OCI-M2 (cell line): Measurements from ENCODE around the gene NPHP4.

ENCODE experiments used
- DNase-seq: peaks from one replicate; lab custom pipeline; 2025; ENCODE audit not compliant: unreplicated experiment; lab: John Stamatoyannopoulos, UW

NPHP4 gene

DNA sequence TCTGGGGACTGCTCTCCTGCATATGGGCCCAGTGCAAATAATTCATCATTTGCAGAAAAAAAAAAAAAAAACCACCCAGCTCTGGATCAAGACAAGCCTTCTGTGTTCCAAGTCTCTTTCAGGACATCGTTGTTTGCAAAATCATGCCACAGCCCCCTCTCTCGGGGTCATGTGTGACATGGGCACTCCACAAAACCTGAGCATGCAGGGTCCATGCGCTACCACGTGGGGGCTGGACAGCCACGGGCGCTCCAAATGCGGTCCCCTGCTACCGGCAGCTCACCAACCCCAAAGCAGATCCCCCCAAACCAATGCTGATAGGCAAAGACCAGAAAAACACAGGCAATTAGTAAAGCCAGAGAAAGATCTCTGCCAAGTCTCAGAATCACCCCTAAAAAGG is 17.6 kb downstream of the NPHP4 start:
- DNase-seq, result no peak

DNA sequence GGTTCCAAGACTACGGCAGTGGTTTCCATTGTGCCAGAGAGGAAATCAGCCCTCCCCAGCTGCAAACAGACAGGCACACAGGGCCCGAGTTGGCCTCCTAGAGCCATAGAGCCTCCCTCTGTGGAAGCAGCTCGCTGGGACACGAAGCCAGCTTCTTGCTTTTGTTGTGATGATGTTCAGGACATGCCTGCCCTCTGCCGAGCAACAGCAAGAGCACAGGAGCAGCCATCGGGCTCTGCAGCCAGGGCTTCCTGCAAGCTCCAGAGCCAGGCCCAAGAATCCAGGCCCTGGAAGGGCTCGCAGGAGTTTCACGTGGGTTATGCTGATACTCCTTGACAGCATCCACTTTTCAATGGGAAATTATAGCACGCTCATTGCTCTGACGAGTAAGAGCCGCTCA is 18.5 kb downstream of the NPHP4 start:
- no peak for DNase-seq

DNA sequence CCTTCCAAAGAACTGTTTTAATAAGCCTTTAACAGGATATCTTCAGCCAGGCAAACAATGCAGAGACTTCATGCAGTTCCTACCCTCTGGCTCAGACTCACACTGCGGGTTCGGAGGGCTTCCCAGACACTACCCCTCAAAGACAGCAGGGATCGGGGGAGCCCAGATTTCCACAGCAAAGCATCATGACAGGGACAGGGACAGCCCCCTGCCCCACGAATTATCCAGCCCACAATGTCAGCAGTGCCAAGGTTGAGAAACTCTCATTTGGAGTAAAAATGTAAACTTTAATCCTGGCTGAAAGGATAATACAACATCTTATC is 20.1 kb downstream of the NPHP4 start:
- DNase-seq, result no peak

DNA sequence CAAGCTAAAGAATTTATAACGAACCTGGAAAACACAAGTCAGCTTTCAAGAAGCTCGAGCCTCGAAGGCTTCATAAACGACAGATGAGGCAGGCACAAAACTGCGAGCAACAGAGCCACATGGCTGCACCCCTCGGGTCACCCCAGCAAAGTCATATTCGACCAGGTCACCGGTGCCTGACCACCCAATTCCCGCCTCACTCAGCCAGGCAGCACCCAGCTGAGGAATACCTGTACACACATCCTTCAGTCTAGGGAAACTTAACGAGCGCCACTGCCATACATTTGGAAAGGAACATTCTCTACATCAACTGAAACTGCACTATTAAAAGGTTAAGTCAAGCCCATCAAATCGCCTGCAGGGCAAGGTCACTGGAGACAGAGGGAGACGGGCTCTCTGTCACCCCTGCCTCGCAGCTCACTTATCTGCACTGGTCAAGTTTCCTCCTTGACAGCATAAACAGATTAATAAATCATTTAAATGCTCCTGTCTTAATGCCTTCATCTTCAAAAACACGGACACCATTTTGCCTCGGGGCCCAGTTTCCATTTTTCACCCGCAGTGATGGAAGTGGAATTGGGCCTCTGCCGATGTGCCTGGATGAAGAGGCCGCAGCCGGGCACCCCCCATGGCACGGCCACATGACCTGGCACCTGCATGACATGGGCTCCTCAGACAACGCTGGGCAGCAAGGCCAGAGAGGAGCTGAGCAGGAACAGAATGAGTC is 20.6 kb downstream of the NPHP4 start:
- no peak for DNase-seq

DNA sequence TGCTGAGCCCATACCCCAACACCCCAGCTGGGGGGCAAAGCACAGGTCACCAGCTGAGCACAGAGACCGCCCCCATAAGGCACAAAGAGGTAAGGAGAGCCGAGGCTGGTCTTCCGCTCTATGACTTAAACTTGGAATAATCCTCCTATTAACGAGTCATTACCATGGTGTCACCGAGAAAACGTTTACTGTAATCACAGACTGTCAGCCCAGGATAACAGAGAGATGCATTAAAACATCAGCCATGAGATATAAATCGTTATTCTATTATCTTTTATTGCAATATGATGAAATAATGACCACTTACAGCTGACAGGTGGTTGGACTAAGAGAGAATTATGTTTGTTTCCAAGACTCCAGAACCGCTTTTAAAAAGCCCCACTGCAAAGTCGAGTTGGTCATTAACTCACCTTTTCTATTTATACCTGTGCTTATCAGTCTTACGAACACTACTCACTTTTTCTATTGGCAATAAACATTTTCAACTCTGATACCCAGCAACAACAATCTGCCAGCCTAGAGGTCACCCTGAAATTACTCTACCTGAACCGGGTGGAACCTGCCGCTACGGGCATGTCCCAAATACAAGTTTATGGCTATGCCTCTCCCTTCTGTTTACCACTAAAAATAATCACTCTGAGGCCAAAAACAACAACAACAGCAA is 21.5 kb downstream of the NPHP4 start:
- no peak for DNase-seq

DNA sequence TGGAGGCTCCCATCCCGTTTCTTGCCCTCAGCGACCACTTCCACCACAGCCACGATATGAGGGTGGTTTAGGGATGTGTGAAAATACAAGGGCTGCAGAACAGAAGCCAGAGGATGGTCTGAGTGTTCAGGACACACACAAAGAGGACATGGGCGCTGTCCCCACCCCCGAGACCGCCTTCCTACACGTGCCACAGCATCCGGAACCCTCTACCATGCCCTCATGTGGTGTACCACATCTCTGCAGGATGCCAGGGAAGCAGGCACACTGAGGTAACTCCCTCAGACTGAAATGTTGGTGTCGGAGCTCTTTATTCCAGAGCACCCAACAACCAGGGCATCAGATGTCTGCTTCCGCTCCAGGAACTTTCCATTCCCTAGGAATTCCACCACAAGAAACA is 23.1 kb downstream of the NPHP4 start:
- no peak for DNase-seq

DNA sequence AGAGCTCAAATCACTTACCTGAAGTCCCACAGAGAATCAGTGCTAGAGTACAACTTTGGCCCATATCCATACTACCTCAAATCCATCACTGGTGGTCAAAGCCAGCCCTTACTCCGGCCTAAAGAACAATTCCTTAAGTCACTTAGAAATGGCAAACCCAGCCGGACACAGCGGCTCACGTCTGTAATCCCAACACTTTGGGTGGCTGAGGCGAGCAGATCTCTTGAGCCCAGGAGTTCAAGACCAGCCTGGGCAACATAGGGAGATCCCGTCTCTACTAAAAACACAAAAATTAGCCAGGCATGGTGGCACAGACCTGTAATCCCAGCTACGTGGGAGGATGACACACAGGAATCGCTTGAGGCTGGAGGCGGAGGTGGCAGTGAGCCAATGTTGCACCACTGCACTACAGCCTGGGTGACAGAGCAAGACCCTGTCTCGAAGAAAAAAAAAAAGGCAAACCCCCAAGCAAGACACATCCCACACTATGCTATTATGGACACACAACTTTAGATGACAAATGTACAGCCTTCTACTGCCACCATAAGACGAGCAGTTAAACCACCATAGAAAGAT is 24.0 kb downstream of the NPHP4 start:
- DNase-seq, result no peak

DNA sequence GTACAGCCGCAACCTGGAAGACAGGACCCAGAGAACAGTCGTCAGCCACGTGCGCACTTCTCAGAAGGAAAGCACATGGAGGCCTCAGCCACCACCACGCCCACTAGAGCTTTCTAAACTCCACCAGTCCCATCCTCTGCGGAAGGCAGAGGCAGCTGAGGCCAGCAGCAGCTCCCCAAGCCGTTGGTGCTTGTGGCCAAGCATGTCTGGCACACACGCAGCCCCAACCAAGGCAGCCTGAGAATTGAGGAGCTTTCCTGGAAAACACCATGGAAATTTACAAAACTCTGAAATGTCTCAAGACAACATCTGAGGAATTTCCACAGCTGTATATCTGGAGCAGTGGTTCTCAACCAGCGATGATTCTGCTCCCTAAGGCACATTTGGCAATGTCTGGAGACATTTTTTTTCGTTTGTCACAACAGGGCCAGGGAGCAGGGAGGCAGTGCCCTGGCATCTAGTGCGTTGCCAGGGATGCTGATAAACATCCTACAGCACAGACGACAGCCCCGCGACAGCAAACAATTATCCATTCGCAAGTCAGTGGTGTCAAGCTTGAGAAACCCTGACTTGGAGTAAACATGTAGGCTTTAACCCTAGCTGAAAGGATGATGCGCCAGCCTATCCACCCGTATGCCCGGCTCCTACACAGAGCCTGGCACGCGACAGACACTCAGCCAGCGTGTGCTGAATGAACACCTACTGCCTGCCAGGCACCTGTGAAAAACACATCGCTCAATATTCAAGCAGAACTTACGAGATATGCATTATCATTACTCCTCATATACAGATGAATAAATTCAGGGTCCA is 24.7 kb downstream of the NPHP4 start:
- no peak for DNase-seq

DNA sequence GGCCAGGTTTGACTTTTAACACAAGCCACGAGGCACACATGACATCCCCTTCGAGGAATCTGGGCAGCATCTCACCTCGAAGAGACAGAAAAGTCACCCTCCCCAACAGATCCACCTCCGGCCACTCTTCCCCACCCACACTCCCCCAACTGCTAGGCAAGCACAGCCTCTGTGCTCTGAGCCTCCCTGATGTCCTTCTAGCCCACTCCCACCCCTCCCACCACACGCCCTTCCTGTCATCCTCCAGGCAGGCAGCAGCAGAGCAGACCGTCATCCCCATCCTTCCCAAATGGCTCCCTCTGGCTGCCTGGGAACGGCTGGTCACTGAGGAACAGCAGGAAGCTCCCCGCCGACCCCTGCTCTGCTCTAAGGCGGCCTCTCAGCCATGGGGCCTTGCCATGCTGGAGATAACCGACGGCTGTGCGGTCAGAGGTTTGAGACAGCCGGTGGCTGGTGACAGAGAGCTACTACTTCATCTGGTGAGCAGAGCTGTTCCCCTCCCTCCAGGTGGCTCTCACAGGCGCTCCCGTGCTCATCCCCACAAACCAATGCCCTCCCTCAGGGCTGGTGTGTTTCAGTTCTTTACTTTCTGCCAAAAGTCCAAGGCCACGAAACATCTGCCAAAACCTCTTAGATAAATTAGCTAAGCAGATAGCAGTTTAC is 25.6 kb downstream of the NPHP4 start:
- no peak for DNase-seq

DNA sequence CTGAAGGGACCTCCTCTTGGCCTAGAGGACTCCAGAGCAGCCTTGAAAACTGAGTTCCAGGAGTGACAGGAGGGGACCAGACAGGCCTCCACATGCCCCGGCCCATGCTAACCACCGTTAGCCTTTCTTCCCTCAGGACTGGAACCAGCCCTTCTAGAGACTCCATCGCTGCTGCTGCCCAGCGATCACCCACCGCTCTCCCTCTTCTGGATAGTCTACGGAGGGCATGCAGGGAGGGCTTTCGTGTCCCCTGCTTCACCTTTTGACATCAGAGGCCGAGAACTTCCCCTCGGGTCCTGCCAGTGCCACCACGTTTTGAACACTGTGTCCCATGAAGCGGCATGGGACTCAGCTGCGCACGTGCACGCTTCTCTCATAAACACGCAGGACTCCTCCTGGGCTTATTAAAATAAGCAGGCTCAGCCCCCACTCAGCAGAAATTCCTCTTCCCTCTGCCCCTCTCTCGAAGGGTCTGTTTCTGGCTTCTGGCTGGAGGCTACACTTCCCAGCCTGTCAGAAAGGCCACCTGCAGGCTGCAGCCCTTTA is 26.6 kb downstream of the NPHP4 start:
- no peak for DNase-seq

DNA sequence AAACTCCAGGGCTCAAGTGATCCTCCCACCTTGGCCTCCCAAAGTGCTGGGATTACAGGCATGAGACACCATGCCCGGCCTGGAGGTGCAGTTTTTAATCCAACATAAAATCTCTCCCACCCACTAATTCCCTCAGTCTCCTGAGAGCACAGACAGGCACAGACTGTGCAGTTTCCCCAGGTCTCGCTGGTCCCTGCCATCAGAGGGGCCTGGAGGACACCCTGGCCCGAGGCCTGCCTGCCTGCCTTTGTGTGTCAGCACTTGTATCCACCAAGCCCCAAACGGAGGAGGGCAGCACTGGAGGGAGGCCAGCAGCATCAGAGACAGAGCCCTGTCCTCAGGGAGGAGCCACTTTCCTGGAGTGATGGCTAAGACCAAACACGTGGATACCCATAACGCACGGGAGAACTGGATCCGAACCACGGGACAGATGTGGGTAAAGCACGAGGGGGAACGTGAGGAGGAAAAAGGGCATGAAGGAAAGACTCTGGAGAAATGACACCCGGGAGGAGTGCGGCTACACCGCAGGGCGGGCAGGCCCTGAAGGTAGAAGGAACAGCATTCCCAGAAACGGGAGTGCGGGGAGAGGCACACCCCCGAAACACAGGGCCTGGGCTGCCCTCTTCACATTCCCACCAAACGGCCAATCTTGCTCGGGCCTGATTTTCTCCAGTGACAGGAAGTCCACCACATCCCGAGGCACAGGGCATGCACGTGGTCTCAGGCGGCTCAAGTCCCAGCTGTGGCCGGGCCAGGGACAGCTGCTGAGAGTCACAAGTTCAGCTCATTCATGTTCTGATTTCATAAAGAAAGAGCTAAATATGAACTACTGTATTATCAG is 29.7 kb downstream of the NPHP4 start:
- DNase-seq, result no peak

DNA sequence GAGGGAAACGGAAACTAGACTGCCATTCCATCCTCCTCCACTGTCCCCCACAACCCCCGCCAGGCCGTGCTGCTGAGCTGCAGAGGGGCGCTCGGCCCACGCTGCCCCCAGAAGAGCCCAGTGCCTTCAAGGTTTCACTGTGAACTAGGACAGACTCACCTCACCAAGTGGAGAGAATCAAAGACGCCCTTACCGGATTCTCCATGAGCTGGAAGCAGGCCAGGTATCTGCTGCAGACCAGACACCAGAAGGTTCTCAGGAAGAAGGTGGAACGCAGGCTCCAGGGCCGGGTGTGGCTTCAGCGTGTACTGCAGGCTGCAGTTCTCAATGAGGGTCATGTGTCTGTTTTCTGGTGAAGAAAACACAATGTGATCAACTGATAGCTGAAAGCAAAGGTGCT is 30.6 kb downstream of the NPHP4 start:
- DNase-seq, result no peak

DNA sequence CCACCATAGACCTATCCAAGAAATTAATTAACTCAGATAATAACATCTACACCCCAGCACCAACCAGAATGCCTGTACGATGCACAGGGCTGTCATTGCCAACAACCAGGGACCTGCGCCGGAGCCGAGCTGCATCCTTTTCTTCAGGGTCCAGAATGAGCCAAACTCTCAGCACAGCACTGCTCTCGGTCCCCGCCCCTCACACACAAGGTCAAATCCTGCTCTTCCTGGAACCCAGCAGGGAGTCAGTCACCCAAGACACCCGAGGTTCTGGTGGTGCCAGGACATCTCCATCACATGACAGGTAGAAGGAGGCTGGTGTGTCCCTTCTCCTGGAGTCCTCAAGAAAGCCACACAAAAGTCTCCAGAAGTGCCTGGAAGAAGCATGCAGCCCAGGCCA is 31.9 kb downstream of the NPHP4 start:
- DNase-seq, result no peak

DNA sequence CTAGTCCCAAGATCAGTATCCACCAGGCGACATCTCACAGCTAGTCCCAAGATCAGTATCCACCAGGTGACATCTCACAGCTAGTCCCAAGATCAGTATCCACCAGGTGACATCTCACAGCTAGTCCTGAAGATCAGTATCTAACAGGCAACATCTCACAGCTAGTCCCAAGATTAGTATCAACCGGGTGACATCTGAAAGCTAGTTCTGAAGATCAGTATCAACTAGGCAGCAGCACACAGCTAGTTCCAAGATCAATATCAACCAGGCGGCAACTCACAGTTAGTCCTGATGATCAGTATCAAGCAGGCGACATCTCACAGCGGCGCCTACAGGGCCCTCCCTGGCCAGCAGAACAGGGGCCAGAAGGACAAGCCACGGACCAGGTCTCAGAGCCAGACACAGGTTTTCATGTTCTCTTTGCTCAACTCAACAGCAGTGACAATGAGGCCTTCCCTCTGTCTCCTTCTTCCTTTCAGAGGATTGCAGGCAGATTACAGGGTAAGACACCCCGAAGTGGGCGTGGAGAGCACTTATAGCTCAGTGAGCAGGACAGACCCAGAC is 32.5 kb downstream of the NPHP4 start:
- no peak for DNase-seq

DNA sequence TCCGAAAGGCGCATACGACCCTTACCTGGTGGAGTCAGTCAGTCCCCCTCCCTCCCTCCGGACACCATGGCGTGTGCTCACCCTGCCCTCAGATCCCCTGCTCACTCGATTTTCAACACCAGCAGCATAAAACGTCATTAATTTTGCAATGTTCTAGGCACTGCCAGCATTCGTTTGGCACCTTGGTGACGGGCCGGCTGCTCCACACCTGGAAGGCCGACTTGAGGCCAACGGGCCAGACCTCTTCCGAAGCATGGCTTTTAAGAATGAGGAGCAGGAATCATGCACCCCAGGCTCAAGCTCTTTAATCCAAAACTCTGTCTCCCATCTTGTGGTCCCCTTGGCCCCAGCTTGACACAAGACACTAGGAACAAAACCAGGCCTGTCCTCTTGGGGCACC is 33.1 kb downstream of the NPHP4 start:
- no peak for DNase-seq

DNA sequence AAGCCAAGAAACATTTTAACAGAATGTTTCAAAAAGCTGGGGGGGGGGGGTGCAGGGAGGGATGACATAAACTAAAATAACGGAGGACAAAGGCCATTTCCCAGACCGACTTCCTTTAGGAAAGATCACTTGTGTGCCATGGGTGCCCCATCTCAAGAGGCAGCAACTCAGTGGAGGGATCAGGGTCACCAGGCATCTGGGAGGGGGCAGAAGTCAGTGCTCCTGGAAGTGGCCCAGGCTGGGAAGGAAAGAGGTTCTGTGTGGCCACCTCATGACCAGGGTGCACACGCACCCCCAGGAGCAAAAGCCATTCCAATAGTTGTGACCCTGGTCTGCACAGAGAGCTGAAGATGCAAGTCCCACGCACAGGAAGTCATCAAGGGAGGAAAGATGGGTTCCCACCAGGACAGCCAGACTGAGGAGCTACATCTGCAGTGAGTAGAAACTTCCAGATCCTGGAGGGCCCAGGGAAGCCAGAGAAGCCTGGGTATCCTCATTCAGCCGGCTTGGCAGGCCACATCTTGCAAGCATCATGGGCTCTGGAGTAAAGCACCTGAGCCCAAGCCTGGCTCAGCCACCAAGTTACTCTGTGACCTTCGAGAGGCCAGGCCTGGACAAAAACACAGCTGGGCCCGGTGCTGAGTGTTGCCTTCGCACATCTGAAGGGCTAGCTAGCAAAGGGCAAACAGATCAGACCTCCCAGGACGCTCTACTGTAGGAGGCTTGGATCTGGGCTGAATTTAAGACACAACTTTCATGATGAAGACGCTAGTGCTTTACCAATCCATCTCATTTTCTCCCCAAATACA is 36.0 kb downstream of the NPHP4 start:
- DNase-seq, result no peak

DNA sequence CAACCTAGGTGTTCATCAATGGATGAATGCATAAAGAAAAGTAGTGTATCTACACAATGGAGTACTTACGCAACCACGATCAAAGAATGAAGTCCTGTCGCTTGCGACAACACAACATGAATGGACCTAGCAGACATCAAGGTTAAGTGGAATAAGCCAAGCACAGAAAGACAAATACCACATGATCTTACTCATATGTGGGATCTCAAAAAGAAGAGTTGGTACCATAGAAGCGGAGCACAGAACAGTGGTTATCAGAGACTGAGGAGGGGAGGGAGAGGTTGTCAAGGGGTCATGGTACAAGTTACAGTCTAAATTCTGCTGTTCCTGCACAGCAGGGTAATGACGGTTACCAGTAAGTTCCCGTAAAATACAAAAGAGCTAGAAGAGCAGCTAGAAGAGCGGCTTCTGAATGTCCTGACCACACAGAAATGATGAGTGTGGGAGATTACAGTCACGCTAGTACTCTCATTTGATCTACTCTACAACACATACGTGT is 36.7 kb downstream of the NPHP4 start:
- no peak for DNase-seq

DNA sequence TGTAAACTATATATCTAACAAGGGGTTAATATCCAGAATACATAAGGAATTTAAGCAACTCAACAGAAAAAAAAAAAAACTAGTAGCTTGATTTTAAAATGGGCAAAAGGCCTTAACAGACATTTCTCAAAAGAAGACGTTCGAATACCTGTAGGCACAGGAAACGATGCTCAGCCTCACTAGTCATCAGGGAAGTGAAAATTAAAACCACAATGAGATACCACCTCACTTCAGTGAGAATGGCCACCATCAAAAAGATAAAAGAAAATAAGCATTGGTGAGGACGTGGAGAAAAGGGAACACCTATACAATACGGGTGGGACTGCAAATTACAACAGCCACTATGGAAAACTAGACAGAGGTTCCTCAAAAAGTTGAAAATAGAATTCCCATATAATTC is 37.3 kb downstream of the NPHP4 start:
- no peak for DNase-seq

DNA sequence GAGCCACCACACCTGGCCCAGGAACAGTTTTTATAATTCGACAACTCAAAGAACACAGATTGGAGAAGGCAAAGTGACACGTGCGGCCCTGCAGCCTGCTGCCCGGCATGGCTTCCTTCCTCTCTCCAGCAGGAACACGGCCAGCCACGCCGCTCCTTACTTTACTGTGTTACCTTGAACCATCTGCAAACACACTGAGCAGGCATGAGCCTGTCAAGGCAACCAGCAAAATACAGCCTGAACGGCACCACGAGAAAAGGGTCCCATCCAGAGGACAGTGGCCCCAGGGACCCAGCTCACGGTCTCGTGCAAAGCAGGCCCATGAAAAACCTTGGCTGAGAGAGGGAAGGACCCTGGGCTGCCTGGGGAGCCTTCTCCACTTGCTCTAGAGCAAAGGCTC is 38.8 kb downstream of the NPHP4 start:
- no peak for DNase-seq
